Right lobe of liver (tissue), 6 donors: Measurements from ENCODE around the gene CLIC5. TPM values are rescaled to one million over a fixed set of nuclear protein-coding genes. Genes with fewer than 3 reads are reported as not detected.

Source experiments
- ATAC-seq, 4 donors: fragments of 200-7000 bp; cut with Tn5 transposase; one replicate each; pipeline ENCODE4 v1.9.1; 2020; ENCODE audit warnings: mild to moderate bottlenecking in 4 of 4, moderate library complexity in 4 of 4
- DNase-seq, 3 donors: peaks; one replicate each; pipeline ENCODE4 v3.0.0-alpha.2; 2020
- H3K27ac ChIP-seq, 3 donors: fragments of 200-600 bp; one replicate each; pipeline ENCODE4 v1.8.0; 2022
- H3K27me3 ChIP-seq, 2 donors: fragments of 200-600 bp; one replicate each; pipeline ENCODE4 v1.8.0; 2022
- H3K36me3 ChIP-seq, 4 donors: fragments of 200-600 bp; sonication (generic) in 1 of 4; one replicate each; pipeline versions ENCODE4 v1.5.1 to v1.8.0; 2017 to 2022; ENCODE audit warnings: control low read depth in 1 of 4
- H3K4me1 ChIP-seq, 4 donors: fragments of 200-600 bp; sonication (generic) in 1 of 4; one replicate each; pipeline versions ENCODE4 v1.5.1 to v1.8.0; 2017 to 2022; ENCODE audit warnings: control low read depth in 1 of 4
- H3K4me3 ChIP-seq, 3 donors: fragments of 200-600 bp; one replicate each; pipeline ENCODE4 v1.8.0; 2022
- H3K9me3 ChIP-seq, 4 donors: fragments of 200-600 bp; sonication (generic) in 1 of 4; one replicate each; pipeline versions ENCODE4 v1.5.1 to v1.8.0; 2017 to 2022; ENCODE audit warnings: control low read depth in 1 of 4
- CTCF ChIP-seq, 4 donors: fragments of 200-600 bp in 3 of 4; fragments of 450-650 bp in 1 of 4; IDR thresholded peaks; one replicate each; pipeline versions ENCODE4 v1.5.1 to v1.8.0; 2016 to 2022; ENCODE audit warnings: antibody characterized with exemption in 4 of 4, mild to moderate bottlenecking in 2 of 4
- POLR2A ChIP-seq: fragments of 450-650 bp; IDR thresholded peaks from one replicate; pipeline ENCODE4 v1.6.1; 2017; ENCODE audit warnings: antibody characterized with exemption, mild to moderate bottlenecking
- WGBS: methylation state at CpG from one replicate; pipeline ENCODE4 v1.1.6; 2018; ENCODE audit warnings: low coverage, low lambda C conversion rate; ENCODE audit not compliant: insufficient coverage; ENCODE audit errors: missing lambda C conversion rate; 5-methylcytosine and 5-hydroxymethylcytosine counted together
- intact Hi-C, 2 donors: fragments of 100-400 bp; cut with DNase I; formaldehyde crosslinking; loops; one replicate each; pipeline versions ENCODE4 v1.11.2 to v1.14.1; 2022
- total RNA-seq, 6 experiments: library from RNA; depleted of rRNA in 2 of 6; stranded (reverse); fragments of >200 nt in 2 of 6; fragmentation: NEBNext Ultra II Directional in 3 of 6; extraction: Animal tissue kit (Norgen Biotek cat#: 25700) in 3 of 6; gene quantifications; one replicate each; pipeline versions ENCODE4 v1.1.0 to v1.2.4, GENCODE V29; 2016 to 2023
- donor health status: DM: no; HTN: yes; CAD: no.
- donor health status: DM: no; HTN: no; CAD: no.
- donor health status: DM: no; HTN: no; CAD: no.
- donor health status: DM: no; HTN: yes; CAD: no.
- donor health status: DM: no; HTN: yes; CAD: no.

CLIC5 gene
- total RNA-seq, 6 experiments from 2014 or later = 0.18 to 0.42 (median 0.29) TPM

GRCh38 chr6:46048646-46049297 is 33.1 kb upstream of the CLIC5 start:
- no peaks in the 10 kb centered on the region for H3K9me3 ChIP-seq
- no peak overlapping the region for H3K4me3 ChIP-seq
- no peaks in the 10 kb centered on the region for H3K27me3 ChIP-seq
- intact Hi-C loops = no loop called here
- no peak for TF ChIP-seq POLR2A
- no peak for TF ChIP-seq CTCF (IDR thresholded peaks at IDR 0.05)
- DNase-seq (no peak), ATAC-seq (no peak)
- WGBS = 81% methylated on average over 3 of the region's 3 CpGs
- H3K36me3 ChIP-seq = no peaks in the 10 kb centered on the region
- H3K27ac ChIP-seq = no peak overlapping the region
- peaks cover 0 to 10% (median 4%) of the 10 kb centered on the region in 4 donors for H3K4me1 ChIP-seq

GRCh38 chr6:46046558-46047174 is 31.0 kb upstream of the CLIC5 start:
- H3K4me1 ChIP-seq = no peaks in the 10 kb centered on the region
- WGBS = 73% methylated on average over 3 of the region's 5 CpGs
- DNase-seq (no peak), ATAC-seq (no peak)
- no peaks in the 10 kb centered on the region for H3K9me3 ChIP-seq
- intact Hi-C loops = no loop called here
- H3K36me3 ChIP-seq = no peaks in the 10 kb centered on the region
- no peaks in the 10 kb centered on the region for H3K27me3 ChIP-seq
- TF ChIP-seq POLR2A = no peak
- no peak for TF ChIP-seq CTCF (IDR thresholded peaks at IDR 0.05)
- H3K4me3 ChIP-seq = no peak overlapping the region
- H3K27ac ChIP-seq = no peak overlapping the region

GRCh38 chr6:46044881-46045617 is 29.4 kb upstream of the CLIC5 start:
- TF ChIP-seq POLR2A (no peak), CTCF (IDR thresholded peaks at IDR 0.05) (no peak)
- no peak for DNase-seq
- Histone ChIP-seq H3K9me3 (no peaks in the 10 kb centered on the region), H3K36me3 (no peaks in the 10 kb centered on the region), H3K27ac (no peak overlapping the region), H3K27me3 (no peaks in the 10 kb centered on the region), H3K4me3 (no peak overlapping the region), H3K4me1 (no peaks in the 10 kb centered on the region)
- intact Hi-C loops = no loop called here
- peak; percentile 30 to 89 (median 39) for ATAC-seq
- WGBS = 68% methylated on average over 5 of the region's 5 CpGs

GRCh38 chr6:46042355-46042999 is 26.8 kb upstream of the CLIC5 start:
- H3K27me3 ChIP-seq = no peaks in the 10 kb centered on the region
- H3K4me1 ChIP-seq = no peaks in the 10 kb centered on the region
- DNase-seq (no peak), ATAC-seq (peak; percentile 88 to 95 (median 90))
- H3K9me3 ChIP-seq = no peaks in the 10 kb centered on the region
- TF ChIP-seq POLR2A = no peak
- TF ChIP-seq CTCF (IDR thresholded peaks at IDR 0.05) = peak; percentile 51 to 73 (median 64)
- no peak overlapping the region for H3K4me3 ChIP-seq
- H3K36me3 ChIP-seq = no peaks in the 10 kb centered on the region
- intact Hi-C loops = no loop called here
- WGBS = 28% methylated on average over 4 of the region's 5 CpGs
- H3K27ac ChIP-seq = no peak overlapping the region
